HG03108 (cell line): Measurements from ENCODE around the gene CRABP2.

Experiments
- ATAC-seq: cut with Tn5 transposase; IDR thresholded peaks from one replicate; pipeline ENCODE4 v1.9.1; 2021; ENCODE audit warnings: moderate library complexity; ENCODE audit not compliant: unreplicated experiment

CRABP2 gene

GRCh38 chr1:156670791-156671190 lies 34.6 kb downstream of the CRABP2 start:
- no peak for ATAC-seq

DNA sequence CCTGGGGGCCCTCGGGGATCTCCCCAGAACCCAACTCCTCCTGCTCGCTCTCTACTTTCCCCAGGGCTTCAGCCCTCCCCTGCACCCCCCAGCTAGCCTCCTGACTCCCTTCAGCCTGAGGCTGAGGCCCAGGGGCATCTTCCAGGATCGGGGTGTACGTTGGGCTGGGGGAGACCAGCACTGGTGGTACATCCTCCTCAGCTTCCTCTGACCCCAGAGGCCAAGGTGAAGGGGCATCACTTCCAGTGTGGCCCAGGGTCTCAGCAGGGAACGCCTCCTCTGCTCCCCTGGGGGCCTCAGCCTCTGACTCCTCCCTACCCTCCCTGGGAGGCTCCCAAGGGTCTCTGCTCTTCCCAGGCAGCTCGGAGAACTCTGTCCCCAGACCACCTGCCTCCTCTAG lies 35.0 kb downstream of the CRABP2 start:
- ATAC-seq = no peak

GRCh38 chr1:156669794-156670193 lies 35.6 kb downstream of the CRABP2 start:
- no peak for ATAC-seq

- ATAC-seq = no peak
Measured at GRCh38 chr1:156668801-156669637, 36.4 kb downstream of the CRABP2 start.

- ATAC-seq = no peak
Measured at GRCh38 chr1:156667968-156668709, 37.2 kb downstream of the CRABP2 start.

DNA sequence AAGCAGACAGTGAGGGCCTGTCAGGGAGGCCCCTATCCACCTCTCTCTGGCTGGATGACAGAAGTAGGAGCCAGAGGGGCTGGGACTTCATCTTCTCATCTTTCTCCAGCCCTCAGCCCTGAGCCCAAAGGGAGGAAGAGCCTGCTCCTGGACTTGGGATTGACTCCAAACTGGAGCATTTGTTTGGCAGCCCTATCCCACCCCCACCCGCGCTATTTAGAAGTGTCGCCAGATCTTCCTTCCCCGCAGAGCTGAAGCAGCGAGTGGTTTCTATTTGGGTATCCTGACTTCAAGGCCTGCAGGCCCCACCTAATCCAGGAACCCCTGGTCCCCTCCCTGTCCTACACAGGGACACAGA lies 37.8 kb downstream of the CRABP2 start:
- ATAC-seq = no peak

DNA sequence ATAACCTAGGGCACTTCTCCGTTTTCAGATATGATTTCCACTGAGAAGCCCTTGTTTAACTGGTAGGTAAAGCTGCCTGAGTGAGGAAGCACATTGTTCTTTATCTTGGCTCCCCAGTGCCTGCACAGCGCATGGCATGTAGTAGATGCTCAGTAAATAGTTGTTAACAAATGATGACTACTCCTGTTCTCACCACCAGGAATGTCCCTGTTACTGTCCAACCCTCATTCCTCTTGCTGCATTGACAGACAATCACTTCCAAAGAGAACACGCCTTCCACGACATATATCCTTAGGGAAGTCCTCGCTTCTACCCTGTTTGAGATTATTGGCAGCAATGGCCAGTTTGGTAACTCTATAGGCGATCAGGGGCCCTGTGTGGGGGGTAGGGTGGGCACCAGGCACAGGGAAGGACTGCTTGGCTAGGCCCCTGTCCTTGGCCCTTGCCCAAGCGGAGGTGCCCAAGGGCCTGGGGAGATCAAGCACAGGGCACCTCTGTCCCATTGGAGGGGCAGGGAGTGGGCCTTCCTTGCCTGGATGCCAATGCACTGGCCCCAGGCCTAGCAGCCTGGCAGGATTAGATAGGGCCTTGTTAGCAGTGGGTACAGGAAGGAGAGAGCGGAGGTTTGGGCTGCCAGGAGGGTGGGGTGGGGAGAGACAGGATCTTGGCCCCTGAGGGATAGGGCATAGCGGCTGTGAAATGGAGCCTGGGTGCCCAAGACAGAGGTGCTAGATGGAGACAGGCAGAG lies 38.3 kb downstream of the CRABP2 start:
- ATAC-seq = no peak

- ATAC-seq = no peak
Measured at GRCh38 chr1:156665539-156665938, 39.8 kb downstream of the CRABP2 start.

DNA sequence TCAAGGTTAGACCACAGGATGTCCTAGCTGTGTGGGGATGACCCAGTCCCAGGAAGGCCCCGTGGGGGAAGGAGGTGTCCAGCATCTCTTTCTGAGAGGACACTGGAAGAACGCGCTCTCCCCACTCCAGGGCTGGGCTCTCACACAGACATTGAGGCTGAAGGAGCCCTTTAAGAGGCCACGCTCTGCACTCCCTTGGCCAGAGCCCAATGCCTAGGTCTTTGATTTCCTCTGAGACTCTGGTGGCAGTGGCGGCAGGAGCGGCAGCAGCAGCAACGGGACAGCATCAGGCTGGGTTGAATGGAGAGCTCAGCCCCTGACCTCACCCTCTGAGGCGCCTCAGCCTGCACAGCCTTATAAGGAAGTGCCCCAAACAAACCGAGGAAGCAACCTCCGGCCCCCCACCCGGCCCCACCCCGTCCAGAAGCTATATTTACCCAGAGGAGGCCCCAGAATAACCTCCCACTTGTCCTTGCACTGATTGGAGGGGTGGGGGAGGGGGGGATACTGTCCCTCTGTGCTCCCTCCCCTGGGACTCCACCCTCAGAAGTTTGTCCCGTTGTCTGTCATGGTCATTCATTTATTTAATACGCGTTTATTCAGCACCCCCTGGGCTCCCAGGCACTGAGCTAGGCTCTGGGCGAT lies 40.5 kb downstream of the CRABP2 start:
- ATAC-seq = no peak

DNA sequence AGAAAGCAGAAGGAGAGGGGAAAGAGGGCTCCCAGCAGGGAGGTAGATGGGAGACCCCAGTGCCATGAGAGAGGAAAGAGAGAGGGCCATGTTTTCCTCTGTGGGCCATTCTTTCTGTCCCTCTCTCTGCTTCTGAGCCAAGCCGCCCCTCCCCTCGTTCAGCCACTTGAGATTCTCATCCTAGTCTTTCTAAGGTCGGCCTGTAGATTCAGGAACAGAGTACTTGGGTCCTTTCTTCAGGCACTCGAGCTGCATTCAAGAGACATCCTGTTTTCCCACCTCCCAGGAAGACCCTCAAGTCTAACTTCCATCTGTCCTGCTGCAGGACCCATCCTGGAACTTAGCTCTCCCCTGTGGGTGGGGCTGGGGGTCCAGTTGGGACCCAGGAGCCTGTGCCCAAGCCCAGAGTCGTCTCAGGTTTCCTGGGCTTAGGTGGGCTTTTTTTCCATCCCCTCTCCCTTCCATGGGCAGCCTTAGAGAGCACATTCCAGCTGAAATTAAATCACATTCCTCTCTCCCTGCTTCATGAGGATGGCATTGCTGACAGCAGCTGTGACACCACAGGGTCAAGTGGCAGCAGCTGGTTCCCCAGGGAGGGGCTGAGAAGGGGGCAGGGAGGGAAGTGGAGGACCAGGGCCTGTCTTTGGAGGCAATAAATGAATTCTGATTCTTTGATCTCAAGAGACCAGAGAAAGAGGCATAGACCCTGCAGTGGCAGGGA lies 41.2 kb downstream of the CRABP2 start:
- ATAC-seq = no peak

DNA sequence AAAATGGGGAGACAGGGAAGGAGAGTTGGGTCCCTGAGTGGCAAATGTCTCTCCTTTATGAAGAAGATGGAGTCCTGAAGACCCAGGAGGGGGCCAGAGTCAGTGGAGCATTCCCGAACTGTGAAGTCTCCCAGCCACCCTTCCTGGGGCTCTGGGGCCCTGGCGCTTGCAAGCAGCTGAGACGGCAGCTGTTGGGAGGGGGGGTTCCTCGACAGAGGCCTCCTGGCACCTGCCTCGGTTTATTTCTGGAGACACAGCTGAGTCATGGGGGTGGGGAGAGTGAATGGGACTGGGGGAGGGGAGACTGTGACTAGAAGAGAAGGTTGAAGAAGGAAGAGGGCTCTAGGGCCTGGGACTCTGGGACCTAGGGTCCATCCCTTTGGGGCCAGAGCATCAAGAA lies 42.2 kb downstream of the CRABP2 start:
- ATAC-seq = no peak

GRCh38 chr1:156662800-156663055 lies 42.7 kb downstream of the CRABP2 start:
- no peak for ATAC-seq

GRCh38 chr1:156662005-156662799 lies 43.2 kb downstream of the CRABP2 start:
- ATAC-seq = no peak

DNA sequence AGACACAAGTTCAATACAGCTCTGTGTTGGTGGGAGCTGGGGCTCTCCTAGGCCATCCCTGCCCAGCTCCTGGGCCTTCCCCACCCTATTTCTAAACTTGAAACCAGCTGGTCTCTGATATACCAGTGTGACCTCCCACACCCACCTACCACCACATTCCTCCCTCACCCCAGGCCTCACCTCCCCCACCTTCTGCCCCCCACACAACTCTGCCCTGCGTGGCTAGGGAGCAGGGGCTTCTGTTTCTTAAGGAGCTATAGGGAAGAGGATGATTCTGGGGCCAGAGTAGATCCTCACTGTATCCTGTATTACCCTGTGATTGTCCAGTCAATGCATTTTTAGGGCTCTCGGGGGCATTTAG lies 44.7 kb downstream of the CRABP2 start:
- no peak for ATAC-seq

- peak; percentile 49 for ATAC-seq
Measured at GRCh38 chr1:156659988-156660751, 45.2 kb downstream of the CRABP2 start.

DNA sequence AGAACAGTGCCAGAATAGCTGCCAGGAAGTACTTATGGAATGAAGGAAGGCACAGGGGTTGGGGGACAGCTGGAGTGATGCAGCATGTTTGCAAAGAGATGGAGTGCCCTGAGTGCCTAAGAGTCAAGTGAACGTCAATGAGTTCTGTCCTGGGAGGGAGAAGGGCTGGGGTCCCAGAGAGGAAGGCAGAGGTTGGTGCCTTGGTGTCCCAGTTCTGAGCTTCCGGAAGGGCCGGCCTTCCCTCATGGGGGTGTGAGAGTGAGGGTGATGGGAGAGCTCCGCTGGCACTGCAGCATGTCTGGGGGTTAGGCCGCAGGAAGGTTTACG lies 45.8 kb downstream of the CRABP2 start:
- no peak for ATAC-seq

DNA sequence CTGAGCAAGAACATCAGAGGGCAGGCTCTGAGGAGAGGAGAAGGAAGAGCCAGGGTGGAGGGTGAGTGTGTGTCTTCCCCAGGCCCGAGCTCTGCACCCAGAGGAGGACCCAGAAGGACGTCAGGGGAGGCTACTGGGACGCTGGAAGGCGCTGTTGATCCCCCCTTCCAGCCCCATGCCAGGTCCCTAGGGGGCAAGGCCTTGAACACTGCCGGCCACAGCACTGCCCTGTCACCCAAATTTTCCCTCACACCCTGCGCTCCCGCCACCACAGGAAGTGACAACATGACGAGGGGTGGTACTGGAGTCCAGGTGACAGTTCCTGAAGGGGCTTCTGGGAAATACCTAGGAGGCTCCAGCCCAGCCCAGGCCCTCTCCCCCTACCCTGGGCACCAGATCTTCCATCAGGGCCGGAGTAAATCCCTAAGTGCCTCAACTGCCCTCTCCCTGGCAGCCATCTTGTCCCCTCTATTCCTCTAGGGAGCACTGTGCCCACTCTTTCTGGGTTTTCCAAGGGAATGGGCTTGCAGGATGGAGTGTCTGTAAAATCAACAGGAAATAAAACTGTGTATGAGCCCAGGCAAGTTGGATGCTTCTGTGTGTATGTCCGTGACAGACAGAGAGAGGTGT lies 46.3 kb downstream of the CRABP2 start:
- no peak for ATAC-seq

- no peak for ATAC-seq
Measured at GRCh38 chr1:156658496-156658895, 46.9 kb downstream of the CRABP2 start.

- no peak for ATAC-seq
Measured at GRCh38 chr1:156657741-156658319, 47.6 kb downstream of the CRABP2 start.
